ENCODE results near the gene HSCB.
"Not testable (repeated sequence)": the region's sequence is repeated elsewhere in the genome, so short reads cannot be mapped to it uniquely, and the experiment has no call there.

The HSCB gene

GRCh38 chr22:28737701-28738100, 4.1 kb upstream of the HSCB start:
- DNase-seq (ENCODE audit: low spot score) (no peak), ATAC-seq (ENCODE audit: low read depth) (no peak)
- TF ChIP-seq CTCF (IDR thresholded peaks at IDR 0.05; ENCODE audit: poor library complexity, severe bottlenecking): no peak
- no peaks in the 10 kb centered on the region for H3K27me3 ChIP-seq (ENCODE audit: insufficient read depth, poor library complexity, severe bottlenecking)
- no peaks in the 10 kb centered on the region for H3K9me3 ChIP-seq (ENCODE audit: severe bottlenecking)
- H3K4me3 ChIP-seq (ENCODE audit: severe bottlenecking): no peak overlapping the region
- H3K27ac ChIP-seq (ENCODE audit: poor library complexity, severe bottlenecking): no peak overlapping the region
- peaks cover 31% of the 10 kb centered on the region for H3K36me3 ChIP-seq (ENCODE audit: low read depth)
- H3K4me1 ChIP-seq (ENCODE audit: insufficient read depth, poor library complexity, severe bottlenecking): no peaks in the 10 kb centered on the region

- not testable (repeated sequence) for H3K27ac ChIP-seq (ENCODE audit: poor library complexity, severe bottlenecking); H3K4me3 ChIP-seq (ENCODE audit: severe bottlenecking); DNase-seq (ENCODE audit: low spot score); H3K27me3 ChIP-seq (ENCODE audit: insufficient read depth, poor library complexity, severe bottlenecking); H3K9me3 ChIP-seq (ENCODE audit: severe bottlenecking); H3K4me1 ChIP-seq (ENCODE audit: insufficient read depth, poor library complexity, severe bottlenecking); ATAC-seq (ENCODE audit: low read depth)
- peaks cover 23% of the 10 kb centered on the region for H3K36me3 ChIP-seq (ENCODE audit: low read depth)
Observed at GRCh38 chr22:28738876-28739275, 3.0 kb upstream of the HSCB start.

GRCh38 chr22:28741200-28741784, 547 bp upstream of the HSCB start:
- Histone ChIP-seq H3K4me1 (ENCODE audit: insufficient read depth, poor library complexity, severe bottlenecking) (no peaks in the 10 kb centered on the region), H3K9me3 (ENCODE audit: severe bottlenecking) (no peaks in the 10 kb centered on the region), H3K36me3 (ENCODE audit: low read depth) (peaks cover 34% of the 10 kb centered on the region), H3K27ac (ENCODE audit: poor library complexity, severe bottlenecking) (peak overlapping the region; percentile 73), H3K27me3 (ENCODE audit: insufficient read depth, poor library complexity, severe bottlenecking) (no peaks in the 10 kb centered on the region), H3K4me3 (ENCODE audit: severe bottlenecking) (peak overlapping the region; percentile 84)
- TF ChIP-seq CTCF (IDR thresholded peaks at IDR 0.05; ENCODE audit: poor library complexity, severe bottlenecking): no peak
- DNase-seq (ENCODE audit: low spot score) (no peak), ATAC-seq (ENCODE audit: low read depth) (no peak)

GRCh38 chr22:28742562-28742962, 723 bp downstream of the HSCB start:
- ATAC-seq (ENCODE audit: low read depth) (no peak), DNase-seq (ENCODE audit: low spot score) (no peak)
- Histone ChIP-seq H3K4me3 (ENCODE audit: severe bottlenecking) (peak overlapping the region; percentile 84), H3K4me1 (ENCODE audit: insufficient read depth, poor library complexity, severe bottlenecking) (no peaks in the 10 kb centered on the region), H3K36me3 (ENCODE audit: low read depth) (peaks cover 40% of the 10 kb centered on the region), H3K9me3 (ENCODE audit: severe bottlenecking) (no peaks in the 10 kb centered on the region), H3K27ac (ENCODE audit: poor library complexity, severe bottlenecking) (peak overlapping the region; percentile 73), H3K27me3 (ENCODE audit: insufficient read depth, poor library complexity, severe bottlenecking) (no peaks in the 10 kb centered on the region)
- no peak for TF ChIP-seq CTCF (IDR thresholded peaks at IDR 0.05; ENCODE audit: poor library complexity, severe bottlenecking)

- DNase-seq (ENCODE audit: low spot score) (no peak), ATAC-seq (ENCODE audit: low read depth) (no peak)
- TF ChIP-seq CTCF (IDR thresholded peaks at IDR 0.05; ENCODE audit: poor library complexity, severe bottlenecking): no peak
- Histone ChIP-seq H3K4me3 (ENCODE audit: severe bottlenecking) (no peak overlapping the region), H3K4me1 (ENCODE audit: insufficient read depth, poor library complexity, severe bottlenecking) (no peaks in the 10 kb centered on the region), H3K9me3 (ENCODE audit: severe bottlenecking) (no peaks in the 10 kb centered on the region), H3K27ac (ENCODE audit: poor library complexity, severe bottlenecking) (no peak overlapping the region), H3K27me3 (ENCODE audit: insufficient read depth, poor library complexity, severe bottlenecking) (no peaks in the 10 kb centered on the region), H3K36me3 (ENCODE audit: low read depth) (peaks cover 40% of the 10 kb centered on the region)
Observed at GRCh38 chr22:28743852-28744251, 2.0 kb downstream of the HSCB start.

All from RWPE2 (cell line).